BLaER1 treated with 17β-estradiol and CSF1 and Interleukin-3, amounts not matched to agents 10 nM and 100 nM (cell line): ENCODE data around the gene UBE2I.

Experiments
- H3K27ac ChIP-seq, 11 experiments: shearing (Covaris generic); formaldehyde crosslinking; 2 replicates each; pipeline ENCODE4 v1.8.1; 2022
- H3K27me3 ChIP-seq, 11 experiments: shearing (Covaris generic); formaldehyde crosslinking; 2 replicates each; pipeline ENCODE4 v1.8.1; 2022
- H3K36me3 ChIP-seq, 11 experiments: shearing (Covaris generic); formaldehyde crosslinking; 2 replicates each; pipeline ENCODE4 v1.8.1; 2022
- H3K4me1 ChIP-seq, 10 experiments: shearing (Covaris generic); formaldehyde crosslinking; 2 replicates each; pipeline ENCODE4 v1.8.1; 2022
- H3K4me2 ChIP-seq, 11 experiments: shearing (Covaris generic); formaldehyde crosslinking; 2 replicates each; pipeline ENCODE4 v1.8.1; 2022
- H3K4me3 ChIP-seq, 10 experiments: shearing (Covaris generic); formaldehyde crosslinking; 2 replicates each; pipeline ENCODE4 v1.8.1; 2022
- H3K9ac ChIP-seq, 11 experiments: shearing (Covaris generic); formaldehyde crosslinking; 2 replicates each; pipeline ENCODE4 v1.8.1; 2022
- H3K9me3 ChIP-seq, 11 experiments: shearing (Covaris generic); formaldehyde crosslinking; replicated peaks in 1 of 11; 2 replicates each; pipeline ENCODE4 v1.8.1; 2022
- H4K20me1 ChIP-seq, 11 experiments: shearing (Covaris generic); formaldehyde crosslinking; 2 replicates each; pipeline ENCODE4 v1.8.1; 2022
- Cebpa-rat ChIP-seq, 11 experiments: shearing (Covaris generic); IDR thresholded peaks; 2 replicates each; pipeline ENCODE4 v1.8.1; 2022

UBE2I gene

DNA sequence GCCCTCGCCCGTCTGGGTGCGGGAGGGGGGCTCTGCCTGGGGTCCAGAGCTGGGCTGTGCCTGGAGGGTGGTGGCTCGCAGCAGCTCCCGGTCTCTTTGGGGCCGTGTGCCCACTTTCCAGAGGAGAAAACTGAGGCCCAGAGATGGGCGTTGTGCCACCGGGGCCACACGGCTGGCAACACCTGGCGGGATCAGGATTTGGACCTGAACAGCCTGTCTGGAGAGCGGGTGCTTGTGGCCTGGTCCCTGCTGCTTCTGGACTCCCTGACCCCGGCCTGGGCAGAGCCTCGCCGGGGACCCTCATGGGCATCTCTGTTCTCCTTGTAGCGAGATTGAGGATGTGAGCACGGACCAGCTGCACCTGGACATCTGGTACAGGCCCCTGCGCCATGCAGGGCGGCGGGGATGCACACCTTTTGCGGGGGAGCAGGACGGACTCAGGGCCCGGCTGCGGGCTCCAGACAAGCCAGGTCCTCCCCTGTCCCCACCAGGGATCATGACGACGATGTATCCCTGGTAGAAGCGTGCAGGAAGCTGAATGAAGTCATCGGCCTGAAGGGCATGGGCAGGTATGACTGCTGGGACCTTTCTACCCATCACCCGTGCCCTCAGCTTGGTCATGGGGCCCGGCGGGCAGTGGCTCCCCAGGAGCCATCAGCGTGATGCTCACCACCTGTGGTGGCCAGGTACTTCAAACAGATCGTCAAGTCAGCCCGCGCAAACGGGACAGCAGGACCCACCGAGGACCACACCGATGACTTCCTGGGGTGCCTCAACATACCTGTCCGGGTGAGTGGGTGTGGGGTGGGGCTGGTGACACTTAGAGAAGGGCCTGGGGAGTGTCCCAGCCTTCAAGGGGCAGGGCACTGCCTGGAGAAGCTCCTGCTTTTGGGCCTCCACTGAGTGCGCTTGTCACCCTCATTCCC lies 32.3 kb downstream of the UBE2I start:
- H3K9ac ChIP-seq, result peak overlapping the region in 9 of 11 experiments; percentile 2 to 66 (median 41); a peak in 11 of 22 replicates
- H3K9me3 ChIP-seq, result no peaks in the 10 kb centered on the region
- peak overlapping the region in 7 of 11 experiments; percentile 8 to 76 (median 58); a peak in 13 of 22 replicates for H3K27ac ChIP-seq
- no peaks in the 10 kb centered on the region for H3K36me3 ChIP-seq
- H3K4me1 ChIP-seq, result peaks cover 21 to 67% (median 50%) of the 10 kb centered on the region in 10 experiments
- peaks cover 0 to 70% (median 27%) of the 10 kb centered on the region in 11 experiments; a peak in 16 of 22 replicates for H4K20me1 ChIP-seq
- no peak for TF ChIP-seq Cebpa-rat (IDR thresholded peaks at IDR 0.05)
- peak overlapping the region; percentile 75 to 99 (median 91) for H3K4me2 ChIP-seq
- H3K4me3 ChIP-seq, result peak overlapping the region in 4 of 10 experiments; percentile 31 to 46 (median 43); a peak in 6 of 20 replicates
- peaks cover 3 to 17% (median 13%) of the 10 kb centered on the region in 11 experiments for H3K27me3 ChIP-seq

DNA sequence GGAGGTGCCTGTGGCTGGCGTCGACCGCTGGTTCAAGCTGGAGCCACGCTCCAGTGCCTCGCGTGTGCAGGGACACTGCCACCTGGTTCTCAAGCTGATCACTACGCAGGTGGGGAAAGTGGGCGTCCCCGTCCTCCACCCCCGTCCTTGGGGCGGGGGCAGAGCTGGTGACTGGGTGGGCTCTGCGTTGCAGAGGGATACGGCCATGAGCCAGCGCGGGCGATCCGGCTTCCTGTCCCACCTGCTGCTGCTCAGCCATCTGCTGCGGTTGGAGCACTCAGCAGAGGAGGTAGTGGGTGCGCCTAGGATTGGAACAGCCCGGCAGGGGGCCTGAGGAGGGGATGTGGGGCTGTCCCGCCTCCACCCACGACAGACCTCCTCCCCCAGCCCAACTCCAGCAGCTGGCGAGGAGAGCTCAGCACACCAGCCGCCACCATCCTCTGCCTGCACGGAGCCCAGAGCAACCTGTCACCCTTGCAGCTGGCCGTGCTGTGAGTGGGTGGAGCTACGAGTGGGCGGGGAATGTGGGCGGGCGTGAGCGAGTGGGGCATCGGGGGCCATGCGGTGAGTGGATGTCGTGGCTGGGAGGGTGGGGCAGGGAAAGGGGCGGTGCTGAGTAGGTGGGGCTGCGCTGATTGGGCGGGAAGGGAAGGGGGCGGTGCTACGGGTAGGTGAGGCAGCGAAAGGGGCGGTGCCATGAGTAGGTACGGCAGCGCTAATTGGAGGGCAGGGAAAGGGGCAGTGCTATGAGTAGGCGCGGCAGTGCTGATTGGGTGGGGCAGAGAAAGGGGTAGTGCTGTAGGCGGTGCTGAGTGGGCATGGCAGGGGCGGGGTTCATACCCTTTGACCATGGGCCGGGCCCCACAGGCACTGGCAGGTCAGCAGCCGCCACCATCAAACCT lies 33.3 kb downstream of the UBE2I start:
- peak overlapping the region in 9 of 11 experiments; percentile 2 to 66 (median 41); a peak in 12 of 22 replicates for H3K9ac ChIP-seq
- H3K27ac ChIP-seq, result peak overlapping the region in 7 of 11 experiments; percentile 8 to 76 (median 58); a peak in 12 of 22 replicates
- H3K4me1 ChIP-seq, result peaks cover 21 to 57% (median 46%) of the 10 kb centered on the region in 10 experiments
- peak overlapping the region; percentile 85 to 99 (median 95) for H3K4me2 ChIP-seq
- H3K27me3 ChIP-seq, result peaks cover 0 to 7% (median 3%) of the 10 kb centered on the region in 11 experiments; a peak in 16 of 22 replicates
- H3K36me3 ChIP-seq, result peaks cover 0 to 9% (median 1%) of the 10 kb centered on the region in 11 experiments; a peak in 8 of 22 replicates
- TF ChIP-seq Cebpa-rat (IDR thresholded peaks at IDR 0.05), result no peak
- peak overlapping the region; percentile 34 to 61 (median 42); a peak in 15 of 20 replicates for H3K4me3 ChIP-seq
- H3K9me3 ChIP-seq, result no peaks in the 10 kb centered on the region
- H4K20me1 ChIP-seq, result peaks cover 0 to 70% (median 25%) of the 10 kb centered on the region in 11 experiments; a peak in 16 of 22 replicates

DNA sequence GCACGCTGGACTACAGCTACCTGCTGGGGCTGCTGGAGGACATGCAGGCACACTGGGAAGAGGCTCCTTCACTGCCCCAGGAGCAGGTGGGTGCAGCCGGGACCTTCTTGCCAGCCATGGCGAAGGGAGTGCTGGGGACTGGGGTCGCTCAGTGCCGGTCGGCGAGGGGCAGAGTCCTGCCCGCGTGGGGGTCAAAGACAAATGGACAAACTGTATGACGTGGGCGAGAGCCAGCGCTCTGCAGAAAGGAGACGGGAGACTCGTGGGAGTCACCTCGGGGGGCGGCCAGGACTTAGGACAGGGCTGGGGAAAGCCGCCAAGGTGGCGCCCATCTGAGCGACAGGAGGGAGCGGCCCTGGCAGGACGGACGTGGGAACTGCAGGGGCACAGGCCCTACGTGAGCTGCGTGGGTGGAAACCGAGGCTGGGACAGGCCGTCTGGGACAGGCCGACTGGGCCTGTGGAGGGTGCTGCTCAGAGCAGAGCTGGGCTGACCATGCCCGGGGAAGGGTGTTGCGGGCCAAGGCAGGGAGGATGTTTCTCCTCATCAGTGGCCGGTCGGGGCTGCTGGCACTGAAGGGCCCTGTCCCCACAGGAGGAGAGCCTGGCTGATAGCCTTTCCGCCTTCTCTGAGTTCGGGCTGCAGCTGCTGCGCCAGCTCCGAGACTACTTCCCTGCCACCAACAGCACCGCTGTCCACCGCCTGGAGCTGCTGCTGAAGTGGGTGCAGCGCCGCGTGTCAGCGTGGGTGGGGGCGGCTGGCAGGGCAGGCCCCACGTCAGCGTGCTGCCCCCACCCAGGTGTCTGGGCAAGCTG lies 34.2 kb downstream of the UBE2I start:
- H3K9me3 ChIP-seq, result no peaks in the 10 kb centered on the region
- peaks cover 0 to 5% (median 0%) of the 10 kb centered on the region in 11 experiments; a peak in 2 of 22 replicates for H3K27me3 ChIP-seq
- no peak for TF ChIP-seq Cebpa-rat (IDR thresholded peaks at IDR 0.05)
- H3K9ac ChIP-seq, result peak overlapping the region in 3 of 11 experiments; percentile 47 to 62 (median 55); a peak in 6 of 22 replicates
- H3K36me3 ChIP-seq, result peaks cover 6 to 17% (median 10%) of the 10 kb centered on the region in 11 experiments; a peak in 21 of 22 replicates
- peak overlapping the region in 7 of 10 experiments; percentile 15 to 49 (median 34); a peak in 9 of 20 replicates for H3K4me3 ChIP-seq
- peak overlapping the region; percentile 78 to 98 (median 85) for H3K4me2 ChIP-seq
- peaks cover 21 to 50% (median 40%) of the 10 kb centered on the region in 10 experiments for H3K4me1 ChIP-seq
- H4K20me1 ChIP-seq, result peaks cover 0 to 74% (median 28%) of the 10 kb centered on the region in 11 experiments; a peak in 16 of 22 replicates
- no peak overlapping the region for H3K27ac ChIP-seq

DNA sequence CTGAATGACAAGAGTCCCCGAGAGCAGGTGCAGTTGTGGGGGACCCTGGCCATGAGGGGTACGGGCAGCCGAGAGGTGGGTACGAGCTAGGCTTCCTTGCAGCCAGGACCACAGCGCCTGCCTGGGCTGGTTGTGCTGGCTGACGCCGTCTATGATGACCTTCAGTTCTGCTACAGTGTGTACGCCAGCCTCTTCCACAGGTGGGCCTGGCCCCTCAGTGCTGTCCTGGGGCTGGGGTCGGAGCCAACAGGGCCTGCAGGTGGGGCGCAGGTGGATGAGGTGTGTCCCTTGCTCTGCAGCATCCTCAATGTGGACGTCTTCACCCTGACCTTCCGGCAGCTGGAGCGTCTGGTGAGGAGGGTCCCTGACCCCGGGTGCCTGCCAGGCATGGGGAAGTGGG lies 35.1 kb downstream of the UBE2I start:
- H3K27me3 ChIP-seq, result peaks cover 0 to 5% (median 0%) of the 10 kb centered on the region in 11 experiments; a peak in 1 of 22 replicates
- no peak overlapping the region for H3K27ac ChIP-seq
- no peak for TF ChIP-seq Cebpa-rat (IDR thresholded peaks at IDR 0.05)
- H4K20me1 ChIP-seq, result peaks cover 0 to 74% (median 29%) of the 10 kb centered on the region in 11 experiments; a peak in 16 of 22 replicates
- peaks cover 14 to 26% (median 19%) of the 10 kb centered on the region in 11 experiments for H3K36me3 ChIP-seq
- H3K9me3 ChIP-seq, result no peaks in the 10 kb centered on the region
- peak overlapping the region in 1 of 11 experiments; percentile 62; a peak in 1 of 22 replicates for H3K9ac ChIP-seq
- H3K4me1 ChIP-seq, result peaks cover 21 to 43% (median 34%) of the 10 kb centered on the region in 10 experiments
- peak overlapping the region in 8 of 11 experiments; percentile 79 to 95 (median 88); a peak in 15 of 22 replicates for H3K4me2 ChIP-seq
- no peak overlapping the region for H3K4me3 ChIP-seq

DNA sequence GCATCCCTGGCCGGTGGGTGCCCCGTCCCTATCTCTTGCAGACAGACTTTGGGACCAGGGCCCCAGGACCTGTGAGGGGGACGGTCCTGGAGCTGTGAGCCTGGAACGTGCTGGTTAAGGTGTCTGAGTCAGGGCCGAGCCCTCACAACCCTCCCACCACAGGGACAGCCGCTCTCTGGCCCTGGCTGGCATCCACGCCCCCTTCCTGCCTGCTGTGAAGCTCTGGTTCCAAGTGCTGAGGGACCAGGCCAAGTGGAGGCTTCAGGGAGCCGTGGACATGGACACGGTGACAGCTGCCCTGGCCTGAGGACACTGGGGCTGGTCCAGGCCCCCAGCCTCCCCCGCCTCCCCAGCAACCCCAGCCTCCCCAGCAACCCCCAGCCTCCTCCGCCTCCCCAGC lies 35.7 kb downstream of the UBE2I start:
- Histone ChIP-seq H3K4me1 (peaks cover 26 to 44% (median 36%) of the 10 kb centered on the region in 10 experiments), H3K9me3 (no peaks in the 10 kb centered on the region), H3K4me2 (no peak overlapping the region), H4K20me1 (peaks cover 0 to 75% (median 29%) of the 10 kb centered on the region in 11 experiments; a peak in 16 of 22 replicates), H3K27me3 (peaks cover 0 to 5% (median 0%) of the 10 kb centered on the region in 11 experiments; a peak in 1 of 22 replicates), H3K27ac (no peak overlapping the region), H3K36me3 (peaks cover 20 to 32% (median 24%) of the 10 kb centered on the region in 11 experiments), H3K4me3 (no peak overlapping the region), H3K9ac (no peak overlapping the region)
- no peak for TF ChIP-seq Cebpa-rat (IDR thresholded peaks at IDR 0.05)

DNA sequence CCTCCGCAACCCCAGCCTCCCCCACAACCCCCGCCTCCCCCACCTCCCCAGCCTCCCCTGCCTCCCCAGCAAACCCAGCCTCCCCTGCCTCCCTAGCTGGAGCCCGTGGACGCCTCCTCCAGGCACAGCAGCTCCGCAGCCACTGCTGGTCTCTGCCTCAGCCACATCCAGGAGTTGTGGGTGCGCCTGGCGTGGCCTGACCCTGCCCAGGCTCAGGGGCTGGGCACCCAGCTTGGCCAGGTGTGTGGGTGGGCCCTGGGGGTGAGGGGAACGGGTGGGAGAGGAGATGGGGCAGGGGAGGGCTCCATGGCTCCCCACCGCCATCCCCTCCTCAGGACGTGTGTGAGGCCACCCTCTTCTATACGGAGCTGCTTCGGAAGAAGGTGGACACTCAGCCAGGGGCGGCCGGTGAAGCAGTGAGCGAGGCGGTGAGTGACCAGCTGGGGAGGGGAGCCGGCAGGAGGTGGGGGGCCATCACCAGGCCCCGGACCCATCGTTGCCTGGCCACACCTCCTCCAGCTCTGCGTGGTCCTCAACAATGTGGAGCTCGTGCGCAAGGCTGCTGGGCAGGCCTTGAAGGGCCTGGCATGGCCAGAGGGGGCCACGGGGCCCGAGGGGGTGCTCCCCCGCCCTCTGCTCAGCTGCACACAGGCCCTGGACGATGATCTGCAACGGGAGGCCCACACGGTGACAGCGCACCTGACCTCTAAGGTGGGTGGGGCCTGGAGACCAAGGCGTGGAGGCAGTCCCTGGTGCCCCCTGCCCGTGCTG lies 36.4 kb downstream of the UBE2I start:
- TF ChIP-seq Cebpa-rat (IDR thresholded peaks at IDR 0.05), result no peak
- Histone ChIP-seq H3K27me3 (peaks cover 0 to 5% (median 0%) of the 10 kb centered on the region in 11 experiments; a peak in 1 of 22 replicates), H3K27ac (no peak overlapping the region), H3K4me2 (no peak overlapping the region), H3K9me3 (no peaks in the 10 kb centered on the region), H3K36me3 (peaks cover 20 to 39% (median 27%) of the 10 kb centered on the region in 11 experiments), H3K9ac (no peak overlapping the region), H4K20me1 (peaks cover 0 to 75% (median 29%) of the 10 kb centered on the region in 11 experiments; a peak in 16 of 22 replicates), H3K4me3 (no peak overlapping the region), H3K4me1 (peaks cover 33 to 47% (median 43%) of the 10 kb centered on the region in 10 experiments)
